Stimulated activated CD8-positive, alpha-beta memory T cell treated with anti-CD3 and anti-CD28 coated beads, Interleukin-7, amount 100 ng/mL, for 48 hours (primary cell): ENCODE results near the gene OAF.
"Not testable (repeated sequence)": the region's sequence is repeated elsewhere in the genome, so short reads cannot be mapped to it uniquely, and the experiment has no call there.

ENCODE experiments used
- DNase-seq, 2 donors: peaks; one replicate each; pipeline ENCODE4 v3.0.0-alpha.2; 2020; ENCODE audit warnings: low read depth in 1 of 2; ENCODE audit errors: extremely low read depth in 1 of 2

Gene OAF

DNA sequence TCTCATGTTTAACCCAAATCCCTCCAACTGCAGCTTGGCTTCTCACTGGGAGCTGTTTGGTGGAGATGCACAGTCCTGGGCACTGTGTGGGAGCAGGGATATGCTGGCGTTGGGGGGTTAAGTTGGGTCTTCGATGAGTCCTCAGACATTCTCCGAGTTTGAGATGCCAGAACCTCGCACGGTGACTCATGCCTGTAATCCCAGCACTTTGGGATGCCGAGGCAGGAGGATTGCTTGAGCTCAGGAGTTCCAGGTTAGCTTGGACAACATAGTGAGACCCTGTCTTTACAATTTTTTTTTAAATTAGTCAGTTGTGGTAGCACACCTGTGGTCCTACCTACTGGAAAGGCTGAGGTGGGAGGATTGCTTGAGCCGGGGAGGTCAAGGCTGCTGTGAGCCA lies 49.8 kb downstream of the OAF start:
- no peak for DNase-seq

DNA sequence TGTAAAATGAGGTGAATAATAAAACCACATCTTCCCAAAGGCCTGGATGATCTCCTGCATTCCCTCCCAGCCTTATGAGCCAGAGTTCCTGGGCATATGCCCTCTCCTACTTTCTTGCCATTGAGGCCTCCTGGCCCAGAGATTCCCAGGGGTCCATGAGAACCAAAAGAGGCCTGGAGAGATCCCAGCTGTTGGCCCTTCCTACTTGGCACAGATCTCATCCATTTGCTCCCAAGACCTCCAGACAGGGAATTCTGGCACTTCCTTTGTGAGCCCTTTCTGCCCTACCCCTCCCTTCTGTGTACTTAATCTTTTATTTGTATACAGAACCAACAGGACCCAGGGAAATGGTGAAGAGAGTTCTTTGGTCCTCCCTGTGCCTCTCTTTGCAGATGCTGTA lies 50.5 kb downstream of the OAF start:
- DNase-seq: no peak

DNA sequence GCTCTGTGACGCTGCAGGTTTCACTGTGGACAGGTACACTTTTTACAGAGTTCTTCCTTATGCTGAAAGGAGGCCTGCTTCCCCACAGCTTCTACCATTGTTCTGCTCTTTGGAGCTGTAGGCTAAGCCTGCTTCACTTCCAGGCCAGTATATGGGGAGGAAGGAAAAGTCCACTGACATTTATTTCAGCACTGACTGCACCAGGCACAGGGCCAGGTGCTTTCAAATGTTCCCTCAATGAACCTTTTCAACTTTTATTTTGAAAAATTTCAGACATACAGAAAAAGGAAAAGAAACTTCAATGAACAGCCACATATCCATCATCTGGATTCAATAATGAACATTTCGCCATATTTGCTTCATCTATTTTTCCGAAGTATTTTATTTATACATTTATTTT lies 51.1 kb downstream of the OAF start:
- no peak for DNase-seq

DNA sequence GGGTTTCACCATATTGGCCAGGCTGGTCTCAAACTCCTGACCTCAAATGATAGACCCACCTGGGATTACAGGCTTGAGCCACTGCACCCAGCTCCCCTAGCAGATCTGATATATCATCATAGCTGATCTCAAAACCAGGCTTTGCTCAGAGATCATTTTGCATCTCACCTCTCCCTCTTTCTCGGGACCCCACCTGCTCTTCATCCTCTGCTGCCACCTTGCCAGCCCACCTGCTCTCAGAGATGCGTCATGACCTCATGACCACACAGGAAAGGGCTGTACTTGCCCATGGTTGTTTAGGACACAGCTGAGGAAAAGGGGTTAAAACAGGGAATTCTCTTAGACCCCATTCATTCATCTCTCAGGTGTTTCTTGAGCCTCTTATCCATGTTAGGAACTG lies 56.5 kb downstream of the OAF start:
- no peak for DNase-seq

DNA sequence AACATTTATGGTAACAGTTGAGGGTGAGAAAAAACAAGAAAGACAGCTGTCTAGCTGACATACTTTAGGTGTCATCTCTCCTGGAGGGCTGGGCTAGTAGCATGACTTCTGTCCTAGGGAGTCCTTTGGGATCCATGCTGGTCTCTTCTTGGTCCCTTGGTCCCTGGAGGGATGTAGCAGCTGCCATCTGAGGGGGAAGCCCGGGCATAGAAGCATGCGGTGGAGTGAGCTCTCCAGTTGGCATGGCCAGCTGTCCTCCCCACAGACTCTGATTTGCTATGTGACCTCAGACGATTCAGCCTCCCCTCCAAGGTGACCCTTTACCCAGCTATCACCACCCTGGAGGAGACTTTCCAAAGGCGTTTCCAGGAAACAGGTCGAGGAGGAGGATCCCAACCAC lies 57.9 kb downstream of the OAF start:
- no peak for DNase-seq

DNA sequence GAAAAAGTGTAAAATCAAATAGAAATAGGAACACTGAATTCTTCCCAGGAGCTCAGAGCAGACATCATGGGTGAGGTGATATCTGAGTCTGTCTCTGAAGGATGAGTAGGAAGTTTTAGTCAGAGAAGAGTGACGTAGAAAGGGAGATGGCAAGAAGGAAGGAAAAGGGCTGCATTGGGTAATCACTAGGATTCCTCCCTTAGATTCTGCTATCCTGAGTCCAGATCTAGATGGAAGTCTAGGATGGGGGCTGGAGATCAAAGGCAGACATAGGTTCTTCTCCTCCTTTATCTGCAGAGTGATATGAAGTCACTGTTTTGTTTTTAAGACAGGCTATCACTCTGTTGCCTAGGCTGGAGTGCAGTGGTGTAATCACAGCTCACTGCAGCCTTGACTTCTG lies 59.6 kb downstream of the OAF start:
- DNase-seq: no peak

DNA sequence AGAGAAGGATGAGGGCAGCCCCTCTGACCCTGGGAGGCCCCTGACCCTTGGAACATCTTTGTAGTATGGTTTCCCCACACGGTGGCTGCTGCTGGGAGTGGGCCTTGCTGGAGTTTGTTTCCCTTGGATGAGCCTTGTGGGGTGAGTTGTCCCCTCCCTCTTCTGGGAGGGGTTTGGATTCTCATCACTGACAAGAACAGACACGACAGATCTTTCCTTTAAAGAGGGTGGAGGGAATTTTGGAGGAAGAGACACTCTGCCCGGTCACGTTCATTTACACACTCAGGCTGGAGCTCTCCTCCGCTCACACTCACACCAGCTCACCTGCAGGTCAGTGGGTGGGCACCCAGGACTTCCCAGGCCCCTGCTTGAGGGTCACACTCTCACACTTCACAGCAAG lies 60.8 kb downstream of the OAF start:
- DNase-seq: no peak

DNA sequence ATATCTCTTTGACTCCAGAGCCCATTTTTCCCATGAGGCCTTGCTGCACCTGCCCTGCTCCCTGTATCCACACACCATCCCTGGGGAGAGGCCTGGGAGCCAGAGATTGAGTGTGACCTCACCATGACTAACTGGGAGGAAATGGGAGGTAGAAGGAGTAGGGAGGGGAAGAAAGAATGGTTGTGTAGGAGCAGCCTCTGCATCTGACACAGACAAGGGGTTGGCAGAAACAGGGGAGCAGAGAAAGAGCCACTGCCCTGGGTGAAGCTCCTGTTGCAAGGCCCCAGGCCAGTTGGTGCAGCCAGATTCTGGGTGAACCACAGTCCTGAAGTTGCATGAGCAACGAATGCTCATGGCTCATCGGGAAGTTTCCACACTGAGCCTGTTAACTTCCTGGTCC lies 61.5 kb downstream of the OAF start:
- DNase-seq: no peak

DNA sequence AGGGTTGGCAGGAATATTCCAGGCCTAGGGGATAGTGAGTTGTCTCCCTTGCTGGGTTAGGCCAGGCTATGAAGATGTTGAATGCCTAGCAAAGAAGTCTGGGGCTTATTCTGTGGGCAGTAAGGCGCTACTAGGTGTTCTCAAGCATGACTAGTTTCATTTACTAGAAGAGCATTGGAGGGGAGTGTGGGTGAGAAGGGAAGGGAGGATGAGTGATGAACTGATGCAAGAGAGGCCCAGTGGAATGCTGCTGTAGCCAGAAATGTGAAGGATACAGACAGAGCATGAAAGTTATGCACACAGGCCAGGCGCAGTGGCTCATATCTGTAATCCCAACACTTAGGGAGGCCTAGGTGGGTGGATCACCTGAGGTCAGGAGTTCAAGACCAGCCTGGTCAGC lies 62.6 kb downstream of the OAF start:
- DNase-seq: no peak

DNA sequence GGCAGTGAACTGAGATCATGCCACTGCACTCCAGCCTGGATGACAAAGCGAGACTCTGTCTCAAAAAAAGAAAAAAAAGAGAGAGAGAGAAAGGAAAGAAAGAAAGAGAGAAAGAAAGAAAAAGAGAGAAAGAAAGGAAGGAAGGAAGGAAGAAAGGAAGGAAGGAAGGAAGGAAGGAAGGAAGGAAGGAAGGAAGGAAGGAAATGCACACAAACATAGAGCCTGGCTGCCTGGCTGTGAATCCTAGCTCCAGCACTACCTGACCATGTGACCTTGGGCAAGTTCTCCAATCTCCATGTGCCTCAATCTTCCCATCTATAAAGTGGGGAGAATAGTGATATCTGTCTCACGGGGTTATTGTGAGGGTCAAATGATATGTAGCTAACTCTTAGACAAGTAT lies 63.1 kb downstream of the OAF start:
- DNase-seq: not testable (repeated sequence)

DNA sequence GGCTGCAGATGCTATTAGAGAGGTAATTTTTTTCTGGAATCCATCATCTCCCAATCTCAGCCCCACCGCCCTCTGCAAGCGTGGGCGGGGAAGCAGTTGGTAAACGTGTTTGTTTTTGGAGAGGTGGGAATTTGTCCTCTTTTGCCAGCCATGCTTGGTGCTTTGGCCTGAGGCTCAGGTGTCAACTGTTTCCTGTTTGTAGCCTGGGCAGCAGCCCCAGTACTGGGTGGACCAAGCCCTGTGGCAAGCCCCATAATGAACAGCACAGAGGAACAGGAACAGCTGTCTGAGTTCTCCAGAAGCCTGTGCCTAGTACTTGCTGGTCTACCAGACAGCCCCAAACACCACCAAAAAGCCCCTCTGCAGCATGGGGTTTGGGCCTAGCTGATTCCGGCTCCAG lies 68.7 kb downstream of the OAF start:
- no peak for DNase-seq
